Endodermal cell (in vitro differentiated cells): ENCODE results near the gene DOCK4. TPM values are rescaled to one million over a fixed set of nuclear protein-coding genes. Genes with fewer than 3 reads are reported as not detected.

Experiments used
- DNase-seq: peaks from one replicate; pipeline ENCODE4 v3.0.0-alpha.2; 2017
- H3K27ac ChIP-seq: 2 replicates; pipeline ENCODE4 v1.5.1; 2013; ENCODE audit warnings: mild to moderate bottlenecking, low read depth, low read length, moderate library complexity
- H3K27me3 ChIP-seq: 2 replicates; pipeline ENCODE4 v1.6.1; 2013; ENCODE audit warnings: mild to moderate bottlenecking, low read length, moderate library complexity; ENCODE audit not compliant: insufficient read depth, control insufficient read depth, poor library complexity, severe bottlenecking
- H3K36me3 ChIP-seq: 2 replicates; pipeline ENCODE4 v1.7.0; 2013; ENCODE audit warnings: mild to moderate bottlenecking, low read length, moderate library complexity; ENCODE audit not compliant: control insufficient read depth, insufficient read depth
- H3K4me1 ChIP-seq: one replicate; pipeline ENCODE4 v1.7.0; 2013; ENCODE audit warnings: low read length; ENCODE audit not compliant: control insufficient read depth, insufficient read depth
- H3K4me3 ChIP-seq: 2 replicates; pipeline ENCODE4 v1.5.1; 2013; ENCODE audit warnings: mild to moderate bottlenecking, low read length, moderate library complexity
- H3K9ac ChIP-seq: 2 replicates; pipeline ENCODE4 v1.6.1; 2013; ENCODE audit warnings: mild to moderate bottlenecking, low read length, moderate library complexity; ENCODE audit not compliant: poor library complexity, severe bottlenecking; ENCODE audit errors: extremely low read depth
- H3K9me3 ChIP-seq: 2 replicates; pipeline ENCODE4 v1.6.1; 2013; ENCODE audit warnings: mild to moderate bottlenecking, low read length, moderate library complexity; ENCODE audit not compliant: control insufficient read depth
- H3K27ac Mint-ChIP-seq: 2 replicates; pipeline ENCODE4 v1.8.0; 2020; ENCODE audit warnings: mixed read lengths
- H3K27me3 Mint-ChIP-seq: 2 replicates; pipeline ENCODE4 v1.8.0; 2021; ENCODE audit warnings: mild to moderate bottlenecking, mixed read lengths; ENCODE audit not compliant: insufficient read depth
- H3K36me3 Mint-ChIP-seq: 2 replicates; pipeline ENCODE4 v1.8.0; 2020; ENCODE audit warnings: low read depth, mixed read lengths
- H3K4me1 Mint-ChIP-seq: 2 replicates; pipeline ENCODE4 v1.8.0; 2020; ENCODE audit warnings: mixed read lengths
- H3K4me3 Mint-ChIP-seq: 2 replicates; pipeline ENCODE4 v1.8.0; 2020; ENCODE audit warnings: mild to moderate bottlenecking, moderate library complexity, mixed read lengths
- H3K9me3 Mint-ChIP-seq: 2 replicates; pipeline ENCODE4 v1.8.0; 2020; ENCODE audit warnings: mild to moderate bottlenecking, mixed read lengths
- CTCF ChIP-seq: fragments of 200-600 bp; sonication (generic); conservative IDR thresholded peaks from 2 replicates; pipeline ENCODE4 v1.5.0; 2021; ENCODE audit warnings: antibody characterized with exemption, mild to moderate bottlenecking
- WGBS, 2 experiments: methylation state at CpG; one replicate each; pipeline versions ENCODE4 v1.1.5 to v1.1.7; 2013; ENCODE audit warnings: missing lambda C conversion rate in 2 of 2, mixed read lengths in 1 of 2; ENCODE audit not compliant: insufficient coverage in 1 of 2, insufficient read length in 1 of 2; 5-methylcytosine and 5-hydroxymethylcytosine counted together
- total RNA-seq, 2 donors: library from RNA; stranded (reverse); fragmentation: NEBNext Ultra II Directional in 1 of 2; extraction: Animal tissue kit (Norgen Biotek cat#: 25700) in 1 of 2; gene quantifications; 2 replicates in 1 of 2; 3 replicates in 1 of 2; pipeline ENCODE4 v1.2.1, GENCODE V29; 2021

DOCK4 gene
- total RNA-seq, 2 donors from 2014 or later: 11.2 to 15.3 TPM

GRCh38 chr7:112232212-112232978, 26.2 kb upstream of the DOCK4 start:
- Histone ChIP-seq H3K36me3 (no peaks in the 10 kb centered on the region), H3K4me3 (no peak overlapping the region), H3K9ac (no peak overlapping the region), H3K27ac (no peak overlapping the region), H3K27me3 (no peaks in the 10 kb centered on the region), H3K4me1 (no peaks in the 10 kb centered on the region), H3K9me3 (peaks cover 8% of the 10 kb centered on the region)
- peaks cover 3% of the 10 kb centered on the region for H3K4me1 Mint-ChIP-seq
- H3K27ac Mint-ChIP-seq: no peak overlapping the region
- no peaks in the 10 kb centered on the region for H3K9me3 Mint-ChIP-seq
- TF ChIP-seq CTCF: no peak
- H3K27me3 Mint-ChIP-seq: no peaks in the 10 kb centered on the region
- 94% methylated on average over 2 to 4 of the region's 4 CpGs for WGBS, 2 experiments
- no peaks in the 10 kb centered on the region for H3K36me3 Mint-ChIP-seq
- DNase-seq: no peak
- H3K4me3 Mint-ChIP-seq: no peak overlapping the region

- no peak overlapping the region for H3K27ac Mint-ChIP-seq
- TF ChIP-seq CTCF: no peak
- no peaks in the 10 kb centered on the region for H3K27me3 Mint-ChIP-seq
- Histone ChIP-seq H3K36me3 (no peaks in the 10 kb centered on the region), H3K9ac (no peak overlapping the region), H3K9me3 (no peaks in the 10 kb centered on the region), H3K4me3 (no peak overlapping the region), H3K27ac (no peak overlapping the region), H3K4me1 (no peaks in the 10 kb centered on the region), H3K27me3 (no peaks in the 10 kb centered on the region)
- peaks cover 3% of the 10 kb centered on the region for H3K4me1 Mint-ChIP-seq
- H3K9me3 Mint-ChIP-seq: no peaks in the 10 kb centered on the region
- no peak for DNase-seq
- no peak overlapping the region for H3K4me3 Mint-ChIP-seq
- whole genome bisulfite sequencing, 2 experiments: 89% methylated on average over 1 of the region's 2 CpGs; no CpG with 5 or more reads in 1 of the 2 experiments
- no peaks in the 10 kb centered on the region for H3K36me3 Mint-ChIP-seq
Measured at GRCh38 chr7:112228632-112229031, 22.4 kb upstream of the DOCK4 start.

GRCh38 chr7:112226701-112227276, 20.6 kb upstream of the DOCK4 start:
- no peak overlapping the region for H3K27ac ChIP-seq
- no peaks in the 10 kb centered on the region for H3K4me1 ChIP-seq
- no peak overlapping the region for H3K9ac ChIP-seq
- DNase-seq: no peak
- H3K4me3 Mint-ChIP-seq: no peak overlapping the region
- no peaks in the 10 kb centered on the region for H3K9me3 ChIP-seq
- TF ChIP-seq CTCF: no peak
- H3K9me3 Mint-ChIP-seq: no peaks in the 10 kb centered on the region
- no peak overlapping the region for H3K27ac Mint-ChIP-seq
- peaks cover 3% of the 10 kb centered on the region for H3K4me1 Mint-ChIP-seq
- H3K36me3 ChIP-seq: no peaks in the 10 kb centered on the region
- H3K27me3 Mint-ChIP-seq: no peaks in the 10 kb centered on the region
- no peaks in the 10 kb centered on the region for H3K27me3 ChIP-seq
- WGBS, 2 experiments: 93 to 100% methylated on average over 1 to 4 of the region's 4 CpGs
- no peak overlapping the region for H3K4me3 ChIP-seq
- no peaks in the 10 kb centered on the region for H3K36me3 Mint-ChIP-seq
